Measurements from ENCODE around the gene PTPA. TPM values are rescaled to one million over a fixed set of nuclear protein-coding genes. Genes with fewer than 3 reads are reported as not detected.

Gene PTPA
- total RNA-seq, 1 donor = 73.5 TPM

- Histone ChIP-seq H2AFZ (ENCODE audit: low read length) (no peak overlapping the region), H3K4me2 (ENCODE audit: insufficient read depth, low read length) (no peak overlapping the region), H3K27ac (ENCODE audit: low read depth, low read length) (no peak overlapping the region), H3K9me3 (ENCODE audit: low read depth, low read length) (no peaks in the 10 kb centered on the region), H3K4me3 (ENCODE audit: insufficient read depth, low read length) (no peak overlapping the region), H3K4me1 (ENCODE audit: insufficient read depth, low read length) (peaks cover 51% of the 10 kb centered on the region), H3K79me2 (ENCODE audit: insufficient read depth, low read length) (peaks cover 16% of the 10 kb centered on the region), H3K27me3 (ENCODE audit: insufficient read depth, low read length) (no peaks in the 10 kb centered on the region), H3K36me3 (ENCODE audit: insufficient read depth, low read length) (no peaks in the 10 kb centered on the region), H4K20me1 (ENCODE audit: insufficient read depth, low read length) (peaks cover 6% of the 10 kb centered on the region)
- TF ChIP-seq, protein P1, sequence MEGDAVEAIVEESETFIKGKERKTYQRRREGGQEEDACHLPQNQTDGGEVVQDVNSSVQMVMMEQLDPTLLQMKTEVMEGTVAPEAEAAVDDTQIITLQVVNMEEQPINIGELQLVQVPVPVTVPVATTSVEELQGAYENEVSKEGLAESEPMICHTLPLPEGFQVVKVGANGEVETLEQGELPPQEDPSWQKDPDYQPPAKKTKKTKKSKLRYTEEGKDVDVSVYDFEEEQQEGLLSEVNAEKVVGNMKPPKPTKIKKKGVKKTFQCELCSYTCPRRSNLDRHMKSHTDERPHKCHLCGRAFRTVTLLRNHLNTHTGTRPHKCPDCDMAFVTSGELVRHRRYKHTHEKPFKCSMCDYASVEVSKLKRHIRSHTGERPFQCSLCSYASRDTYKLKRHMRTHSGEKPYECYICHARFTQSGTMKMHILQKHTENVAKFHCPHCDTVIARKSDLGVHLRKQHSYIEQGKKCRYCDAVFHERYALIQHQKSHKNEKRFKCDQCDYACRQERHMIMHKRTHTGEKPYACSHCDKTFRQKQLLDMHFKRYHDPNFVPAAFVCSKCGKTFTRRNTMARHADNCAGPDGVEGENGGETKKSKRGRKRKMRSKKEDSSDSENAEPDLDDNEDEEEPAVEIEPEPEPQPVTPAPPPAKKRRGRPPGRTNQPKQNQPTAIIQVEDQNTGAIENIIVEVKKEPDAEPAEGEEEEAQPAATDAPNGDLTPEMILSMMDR (IDR thresholded peaks at IDR 0.05; ENCODE audit: extremely low read depth, low read depth, low read length) = no peak
- DNase-seq (ENCODE audit: insufficient read length, low spot score, missing footprints) = peak; percentile 71
Observed at GRCh38 chr9:129171993-129172751, 61.0 kb downstream of the PTPA start.

GRCh38 chr9:129172816-129173215 lies 61.6 kb downstream of the PTPA start:
- H3K9me3 ChIP-seq (ENCODE audit: low read depth, low read length) = no peaks in the 10 kb centered on the region
- DNase-seq (ENCODE audit: insufficient read length, low spot score, missing footprints) = peak; percentile 89
- H4K20me1 ChIP-seq (ENCODE audit: insufficient read depth, low read length) = peaks cover 8% of the 10 kb centered on the region
- no peak overlapping the region for H2AFZ ChIP-seq (ENCODE audit: low read length)
- no peak overlapping the region for H3K27ac ChIP-seq (ENCODE audit: low read depth, low read length)
- no peaks in the 10 kb centered on the region for H3K27me3 ChIP-seq (ENCODE audit: insufficient read depth, low read length)
- H3K4me1 ChIP-seq (ENCODE audit: insufficient read depth, low read length) = peaks cover 44% of the 10 kb centered on the region
- no peak overlapping the region for H3K4me2 ChIP-seq (ENCODE audit: insufficient read depth, low read length)
- TF ChIP-seq, protein P1 (IDR thresholded peaks at IDR 0.05; ENCODE audit: extremely low read depth, low read depth, low read length) = no peak
- H3K36me3 ChIP-seq (ENCODE audit: insufficient read depth, low read length) = no peaks in the 10 kb centered on the region
- H3K79me2 ChIP-seq (ENCODE audit: insufficient read depth, low read length) = peaks cover 19% of the 10 kb centered on the region
- no peak overlapping the region for H3K4me3 ChIP-seq (ENCODE audit: insufficient read depth, low read length)

DNA sequence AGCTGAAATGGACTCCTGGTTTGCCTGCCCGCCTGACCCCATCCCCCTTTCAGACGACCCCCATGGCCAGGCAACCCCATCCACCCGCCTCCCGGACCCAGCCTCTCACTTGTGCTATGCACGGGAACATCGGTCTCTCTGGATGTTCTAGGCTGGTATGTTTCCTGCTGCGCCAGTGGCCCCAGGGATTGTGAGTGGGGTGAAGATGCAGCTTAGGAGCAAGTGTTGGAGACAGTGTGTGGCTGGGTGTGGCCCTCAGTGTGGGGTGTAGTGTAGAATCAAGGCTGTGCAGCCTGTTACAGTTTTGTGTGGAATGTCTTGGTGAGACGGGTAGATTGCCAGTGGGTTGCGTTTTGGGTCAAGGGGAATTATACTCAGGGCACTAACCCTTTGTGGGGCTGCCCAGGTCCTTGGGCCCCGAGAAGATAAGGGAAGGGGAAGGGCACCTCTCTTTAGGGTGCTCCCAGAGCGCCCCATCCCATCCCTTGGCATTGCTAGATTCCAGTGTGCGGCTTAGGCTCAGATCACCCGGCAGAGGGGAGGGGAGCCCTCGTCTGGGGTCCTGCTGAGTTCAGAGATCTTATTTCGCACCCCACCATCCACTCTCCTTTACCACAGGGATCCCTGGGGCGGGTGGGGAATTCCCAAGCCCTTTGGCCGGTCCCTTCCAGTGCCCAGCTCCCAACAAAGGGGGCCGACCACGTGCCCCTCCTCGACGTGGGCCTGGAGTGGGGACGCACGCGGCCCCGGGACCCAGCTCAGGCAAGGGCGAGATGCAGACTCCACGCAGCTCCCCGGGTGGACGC lies 62.3 kb downstream of the PTPA start:
- no peaks in the 10 kb centered on the region for H3K36me3 ChIP-seq (ENCODE audit: insufficient read depth, low read length)
- peak overlapping the region; percentile 96 for H3K4me2 ChIP-seq (ENCODE audit: insufficient read depth, low read length)
- peak; percentile 43 for DNase-seq (ENCODE audit: insufficient read length, low spot score, missing footprints)
- peaks cover 19% of the 10 kb centered on the region for H3K79me2 ChIP-seq (ENCODE audit: insufficient read depth, low read length)
- H3K4me1 ChIP-seq (ENCODE audit: insufficient read depth, low read length) = peaks cover 37% of the 10 kb centered on the region
- H4K20me1 ChIP-seq (ENCODE audit: insufficient read depth, low read length) = peaks cover 8% of the 10 kb centered on the region
- no peaks in the 10 kb centered on the region for H3K9me3 ChIP-seq (ENCODE audit: low read depth, low read length)
- TF ChIP-seq, protein P1 (IDR thresholded peaks at IDR 0.05; ENCODE audit: extremely low read depth, low read depth, low read length) = no peak
- H3K4me3 ChIP-seq (ENCODE audit: insufficient read depth, low read length) = peak overlapping the region; percentile 93
- peak overlapping the region; percentile 93 for H3K27ac ChIP-seq (ENCODE audit: low read depth, low read length)
- H2AFZ ChIP-seq (ENCODE audit: low read length) = no peak overlapping the region
- no peaks in the 10 kb centered on the region for H3K27me3 ChIP-seq (ENCODE audit: insufficient read depth, low read length)
